ENCODE data around the gene SMTNL2.

The SMTNL2 gene

GRCh38 chr17:4580291-4580690, 4.0 kb upstream of the SMTNL2 start:
- Histone ChIP-seq H4K20me1 (ENCODE audit: control insufficient read depth, insufficient read depth, low read depth, low read length) (no peaks in the 10 kb centered on the region), H3K4me2 (ENCODE audit: low read length) (no peak overlapping the region), H3F3A (ENCODE audit: control insufficient read depth, insufficient read depth) (no peaks in the 10 kb centered on the region), H3K9me3 (ENCODE audit: control insufficient read depth, insufficient read depth, low read length) (no peaks in the 10 kb centered on the region), H3K4me1 (ENCODE audit: control insufficient read depth, low read length) (no peaks in the 10 kb centered on the region), H3K79me2 (ENCODE audit: control insufficient read depth, low read length) (no peaks in the 10 kb centered on the region), H3K9me2 (replicated peaks; ENCODE audit: control insufficient read depth, low read length) (no peaks in the 10 kb centered on the region), H3K4me3 (ENCODE audit: low read length) (no peak overlapping the region), H3K36me3 (ENCODE audit: control insufficient read depth, low read length) (no peaks in the 10 kb centered on the region), H3K27ac (ENCODE audit: low read depth, low read length) (no peak overlapping the region), H3K27me3 (ENCODE audit: control insufficient read depth, low read length) (peaks cover 24% of the 10 kb centered on the region)
- no peak for TF ChIP-seq EZH2phosphoT487 (IDR thresholded peaks at IDR 0.05; ENCODE audit: borderline replicate concordance, low read length)
- TF ChIP-seq CTCF (IDR thresholded peaks at IDR 0.05; ENCODE audit: low read depth, low read length, poor library complexity, severe bottlenecking) = no peak

GRCh38 chr17:4582101-4582501, 2.2 kb upstream of the SMTNL2 start:
- no peak overlapping the region for H3K4me3 ChIP-seq (ENCODE audit: low read length)

GRCh38 chr17:4582691-4583090, 1.6 kb upstream of the SMTNL2 start:
- H3K27me3 ChIP-seq (ENCODE audit: control insufficient read depth, low read length) = peaks cover 35% of the 10 kb centered on the region
- no peaks in the 10 kb centered on the region for H3K9me2 ChIP-seq (replicated peaks; ENCODE audit: control insufficient read depth, low read length)
- no peak for TF ChIP-seq CTCF (IDR thresholded peaks at IDR 0.05; ENCODE audit: low read depth, low read length, poor library complexity, severe bottlenecking)
- no peak for TF ChIP-seq EZH2phosphoT487 (IDR thresholded peaks at IDR 0.05; ENCODE audit: borderline replicate concordance, low read length)
- H3K4me3 ChIP-seq (ENCODE audit: low read length) = no peak overlapping the region
- H3K9me3 ChIP-seq (ENCODE audit: control insufficient read depth, insufficient read depth, low read length) = no peaks in the 10 kb centered on the region
- H3F3A ChIP-seq (ENCODE audit: control insufficient read depth, insufficient read depth) = no peaks in the 10 kb centered on the region
- H3K27ac ChIP-seq (ENCODE audit: low read depth, low read length) = no peak overlapping the region
- H4K20me1 ChIP-seq (ENCODE audit: control insufficient read depth, insufficient read depth, low read depth, low read length) = no peaks in the 10 kb centered on the region
- no peaks in the 10 kb centered on the region for H3K36me3 ChIP-seq (ENCODE audit: control insufficient read depth, low read length)
- H3K4me1 ChIP-seq (ENCODE audit: control insufficient read depth, low read length) = no peaks in the 10 kb centered on the region
- H3K4me2 ChIP-seq (ENCODE audit: low read length) = no peak overlapping the region
- no peaks in the 10 kb centered on the region for H3K79me2 ChIP-seq (ENCODE audit: control insufficient read depth, low read length)

More at GRCh38 chr17:4582101-4582501, 2.2 kb upstream of the SMTNL2 start:
- Histone ChIP-seq H3K4me1 (ENCODE audit: control insufficient read depth, low read length) (no peaks in the 10 kb centered on the region), H3K79me2 (ENCODE audit: control insufficient read depth, low read length) (no peaks in the 10 kb centered on the region), H4K20me1 (ENCODE audit: control insufficient read depth, insufficient read depth, low read depth, low read length) (no peaks in the 10 kb centered on the region), H3K9me3 (ENCODE audit: control insufficient read depth, insufficient read depth, low read length) (no peaks in the 10 kb centered on the region), H3K27ac (ENCODE audit: low read depth, low read length) (no peak overlapping the region), H3F3A (ENCODE audit: control insufficient read depth, insufficient read depth) (no peaks in the 10 kb centered on the region), H3K27me3 (ENCODE audit: control insufficient read depth, low read length) (peaks cover 34% of the 10 kb centered on the region), H3K36me3 (ENCODE audit: control insufficient read depth, low read length) (no peaks in the 10 kb centered on the region), H3K9me2 (replicated peaks; ENCODE audit: control insufficient read depth, low read length) (no peaks in the 10 kb centered on the region), H3K4me2 (ENCODE audit: low read length) (no peak overlapping the region)
- TF ChIP-seq CTCF (IDR thresholded peaks at IDR 0.05; ENCODE audit: low read depth, low read length, poor library complexity, severe bottlenecking) = no peak
- no peak for TF ChIP-seq EZH2phosphoT487 (IDR thresholded peaks at IDR 0.05; ENCODE audit: borderline replicate concordance, low read length)

- H3K4me1 ChIP-seq (ENCODE audit: control insufficient read depth, low read length) = no peaks in the 10 kb centered on the region
- no peaks in the 10 kb centered on the region for H3K79me2 ChIP-seq (ENCODE audit: control insufficient read depth, low read length)
- H3K36me3 ChIP-seq (ENCODE audit: control insufficient read depth, low read length) = no peaks in the 10 kb centered on the region
- H3K27me3 ChIP-seq (ENCODE audit: control insufficient read depth, low read length) = peaks cover 35% of the 10 kb centered on the region
- H3K4me2 ChIP-seq (ENCODE audit: low read length) = no peak overlapping the region
- no peaks in the 10 kb centered on the region for H4K20me1 ChIP-seq (ENCODE audit: control insufficient read depth, insufficient read depth, low read depth, low read length)
- H3K9me3 ChIP-seq (ENCODE audit: control insufficient read depth, insufficient read depth, low read length) = no peaks in the 10 kb centered on the region
- no peaks in the 10 kb centered on the region for H3F3A ChIP-seq (ENCODE audit: control insufficient read depth, insufficient read depth)
- no peaks in the 10 kb centered on the region for H3K9me2 ChIP-seq (replicated peaks; ENCODE audit: control insufficient read depth, low read length)
- TF ChIP-seq CTCF (IDR thresholded peaks at IDR 0.05; ENCODE audit: low read depth, low read length, poor library complexity, severe bottlenecking) (no peak), EZH2phosphoT487 (IDR thresholded peaks at IDR 0.05; ENCODE audit: borderline replicate concordance, low read length) (no peak)
- no peak overlapping the region for H3K27ac ChIP-seq (ENCODE audit: low read depth, low read length)
- no peak overlapping the region for H3K4me3 ChIP-seq (ENCODE audit: low read length)
Measured at GRCh38 chr17:4583206-4583605, 1.1 kb upstream of the SMTNL2 start.

Data from DOHH2 (cell line).